ENCODE data around the gene SCLY.
"Not testable (repeated sequence)": the region's sequence is repeated elsewhere in the genome, so short reads cannot be mapped to it uniquely, and the experiment has no call there.

SCLY gene

GRCh38 chr2:238060542-238061314 is at the start of gene SCLY:
Gene SCLY (plus strand): TSS chr2:238061001. CDS start chr2:238061055, 54 bp downstream.
- FAIRE-seq = peak; percentile 93

GRCh38 chr2:238013806-238014205 is 47.0 kb upstream of the SCLY start:
- DNase-seq (ENCODE audit: insufficient read length, low spot score) = no peak
- no peak for FAIRE-seq

More at GRCh38 chr2:238060542-238061314, at the start of gene SCLY:
- peak; percentile 99 for DNase-seq (ENCODE audit: insufficient read length, low spot score)

- FAIRE-seq = no peak
- DNase-seq (ENCODE audit: insufficient read length, low spot score) = no peak
Observed at GRCh38 chr2:238015705-238016104, 45.1 kb upstream of the SCLY start.

GRCh38 chr2:238016526-238016925 is 44.3 kb upstream of the SCLY start:
- DNase-seq (ENCODE audit: insufficient read length, low spot score) = no peak
- FAIRE-seq = no peak

GRCh38 chr2:238019962-238020361 is 40.8 kb upstream of the SCLY start:
- DNase-seq (ENCODE audit: insufficient read length, low spot score) = no peak
- no peak for FAIRE-seq

- FAIRE-seq (no peak), DNase-seq (ENCODE audit: insufficient read length, low spot score) (no peak)
Observed at GRCh38 chr2:238020816-238021215, 40.0 kb upstream of the SCLY start.

GRCh38 chr2:238021327-238021726 is 39.5 kb upstream of the SCLY start:
- FAIRE-seq (no peak), DNase-seq (ENCODE audit: insufficient read length, low spot score) (no peak)

GRCh38 chr2:238022594-238023157 is 38.1 kb upstream of the SCLY start:
- no peak for FAIRE-seq
- no peak for DNase-seq (ENCODE audit: insufficient read length, low spot score)

- DNase-seq (ENCODE audit: insufficient read length, low spot score) (no peak), FAIRE-seq (no peak)
Observed at GRCh38 chr2:238023608-238024007, 37.2 kb upstream of the SCLY start.

GRCh38 chr2:238024986-238025385 is 35.8 kb upstream of the SCLY start:
- DNase-seq (ENCODE audit: insufficient read length, low spot score) (no peak), FAIRE-seq (no peak)

- FAIRE-seq = no peak
- DNase-seq (ENCODE audit: insufficient read length, low spot score) = no peak
Observed at GRCh38 chr2:238025741-238026360, 35.0 kb upstream of the SCLY start.

- no peak for FAIRE-seq
- DNase-seq (ENCODE audit: insufficient read length, low spot score) = no peak
Observed at GRCh38 chr2:238027058-238027457, 33.7 kb upstream of the SCLY start.

GRCh38 chr2:238027591-238028415 is 33.0 kb upstream of the SCLY start:
- DNase-seq (ENCODE audit: insufficient read length, low spot score) = no peak
- FAIRE-seq = no peak

- no peak for FAIRE-seq
- DNase-seq (ENCODE audit: insufficient read length, low spot score) = no peak
Observed at GRCh38 chr2:238029853-238030252, 30.9 kb upstream of the SCLY start.

- DNase-seq (ENCODE audit: insufficient read length, low spot score) (no peak), FAIRE-seq (no peak)
Observed at GRCh38 chr2:238030422-238031155, 30.2 kb upstream of the SCLY start.

- FAIRE-seq (no peak), DNase-seq (ENCODE audit: insufficient read length, low spot score) (no peak)
Observed at GRCh38 chr2:238031751-238032150, 29.1 kb upstream of the SCLY start.

GRCh38 chr2:238032755-238033337 is 28.0 kb upstream of the SCLY start:
- DNase-seq (ENCODE audit: insufficient read length, low spot score) = no peak
- FAIRE-seq = no peak

GRCh38 chr2:238033991-238034390 is 26.8 kb upstream of the SCLY start:
- not testable (repeated sequence) for DNase-seq (ENCODE audit: insufficient read length, low spot score); FAIRE-seq

- DNase-seq (ENCODE audit: insufficient read length, low spot score) (no peak), FAIRE-seq (no peak)
Observed at GRCh38 chr2:238038203-238038602, 22.6 kb upstream of the SCLY start.

- DNase-seq (ENCODE audit: insufficient read length, low spot score) (no peak), FAIRE-seq (no peak)
Observed at GRCh38 chr2:238039151-238039550, 21.6 kb upstream of the SCLY start.
